Activated T-cell treated with anti-CD3 and anti-CD28 coated beads, Interleukin-2, amount 50 U/mL, for 72 hours (primary cell): ENCODE results near the gene DYRK1B. TPM values are rescaled to one million over a fixed set of nuclear protein-coding genes. Genes with fewer than 3 reads are reported as not detected.

Source experiments
- ATAC-seq, 2 donors: fragments of 150-1000 bp; cut with Tn5 transposase; replicated peaks in 1 of 2; 2 replicates each; pipeline ENCODE4 v1.10.0; 2021; ENCODE audit warnings: moderate library complexity in 2 of 2, mild to moderate bottlenecking in 1 of 2
- DNase-seq, 2 donors: peaks; one replicate each; pipeline ENCODE4 v3.0.0; 2021 to 2022; ENCODE audit warnings: mixed read lengths in 1 of 2
- H3K27ac Mint-ChIP-seq: one replicate; pipeline ENCODE4 v1.8.0; 2022; ENCODE audit warnings: mild to moderate bottlenecking, moderate library complexity, mixed read lengths
- H3K27me3 Mint-ChIP-seq: one replicate; pipeline ENCODE4 v1.8.0; 2022; ENCODE audit warnings: low read depth, mixed read lengths
- H3K36me3 Mint-ChIP-seq, 2 donors: one replicate each; pipeline ENCODE4 v1.8.0; 2022; ENCODE audit warnings: mixed read lengths in 2 of 2, mild to moderate bottlenecking in 1 of 2; ENCODE audit not compliant: insufficient read depth in 2 of 2
- H3K4me1 Mint-ChIP-seq: one replicate; pipeline ENCODE4 v1.8.0; 2022; ENCODE audit warnings: low read depth, mixed read lengths
- H3K4me3 Mint-ChIP-seq, 2 donors: one replicate each; pipeline ENCODE4 v1.8.0; 2022; ENCODE audit warnings: mild to moderate bottlenecking in 2 of 2, mixed read lengths in 2 of 2, moderate library complexity in 2 of 2
- H3K9me3 Mint-ChIP-seq, 2 donors: one replicate each; pipeline ENCODE4 v1.8.0; 2022; ENCODE audit warnings: mixed read lengths in 2 of 2
- total RNA-seq, 2 donors: library from RNA; stranded (reverse); gene quantifications; one replicate each; pipeline ENCODE4 v1.2.3, GENCODE V29; 2022

Gene DYRK1B
- total RNA-seq, 2 donors from 2014 or later: 6.1 to 7.0 TPM

GRCh38 chr19:39871886-39872866 lies 38.2 kb upstream of the DYRK1B start:
- no peaks in the 10 kb centered on the region for H3K27me3 Mint-ChIP-seq
- H3K27ac Mint-ChIP-seq: no peak overlapping the region
- H3K4me1 Mint-ChIP-seq: no peaks in the 10 kb centered on the region
- H3K4me3 Mint-ChIP-seq: no peak overlapping the region
- H3K9me3 Mint-ChIP-seq: no peaks in the 10 kb centered on the region
- H3K36me3 Mint-ChIP-seq: no peaks in the 10 kb centered on the region
- ATAC-seq (no peak), DNase-seq (no peak)

GRCh38 chr19:39871362-39871761 lies 37.4 kb upstream of the DYRK1B start:
- Mint-ChIP-seq H3K36me3 (no peaks in the 10 kb centered on the region), H3K4me3 (no peak overlapping the region), H3K4me1 (no peaks in the 10 kb centered on the region), H3K27me3 (no peaks in the 10 kb centered on the region), H3K9me3 (no peaks in the 10 kb centered on the region), H3K27ac (no peak overlapping the region)
- ATAC-seq (no peak), DNase-seq (no peak)

- no peak for ATAC-seq
- H3K27me3 Mint-ChIP-seq: no peaks in the 10 kb centered on the region
- H3K36me3 Mint-ChIP-seq: no peaks in the 10 kb centered on the region
- H3K4me1 Mint-ChIP-seq: no peaks in the 10 kb centered on the region
- no peak for DNase-seq
- H3K4me3 Mint-ChIP-seq: no peak overlapping the region
- H3K9me3 Mint-ChIP-seq: no peaks in the 10 kb centered on the region
- H3K27ac Mint-ChIP-seq: no peak overlapping the region
Observed at GRCh38 chr19:39870171-39870971, 36.4 kb upstream of the DYRK1B start.

- no peaks in the 10 kb centered on the region for H3K36me3 Mint-ChIP-seq
- H3K27ac Mint-ChIP-seq: no peak overlapping the region
- H3K9me3 Mint-ChIP-seq: no peaks in the 10 kb centered on the region
- no peak for DNase-seq
- H3K4me1 Mint-ChIP-seq: no peaks in the 10 kb centered on the region
- H3K27me3 Mint-ChIP-seq: no peaks in the 10 kb centered on the region
- no peak overlapping the region for H3K4me3 Mint-ChIP-seq
- no peak for ATAC-seq
Observed at GRCh38 chr19:39867952-39868351, 34.0 kb upstream of the DYRK1B start.

- DNase-seq: no peak
- Mint-ChIP-seq H3K4me3 (no peak overlapping the region), H3K27me3 (no peaks in the 10 kb centered on the region), H3K36me3 (no peaks in the 10 kb centered on the region), H3K4me1 (no peaks in the 10 kb centered on the region), H3K27ac (no peak overlapping the region), H3K9me3 (no peaks in the 10 kb centered on the region)
- ATAC-seq: no peak
Observed at GRCh38 chr19:39867133-39867532, 33.2 kb upstream of the DYRK1B start.

- no peaks in the 10 kb centered on the region for H3K4me1 Mint-ChIP-seq
- DNase-seq (no peak), ATAC-seq (no peak)
- H3K9me3 Mint-ChIP-seq: no peaks in the 10 kb centered on the region
- H3K36me3 Mint-ChIP-seq: no peaks in the 10 kb centered on the region
- H3K27ac Mint-ChIP-seq: peak overlapping the region; percentile 0
- H3K27me3 Mint-ChIP-seq: no peaks in the 10 kb centered on the region
- no peak overlapping the region for H3K4me3 Mint-ChIP-seq
Observed at GRCh38 chr19:39865953-39866352, 32.0 kb upstream of the DYRK1B start.

GRCh38 chr19:39865186-39865585 lies 31.2 kb upstream of the DYRK1B start:
- Mint-ChIP-seq H3K27ac (no peak overlapping the region), H3K9me3 (no peaks in the 10 kb centered on the region), H3K4me1 (no peaks in the 10 kb centered on the region), H3K27me3 (no peaks in the 10 kb centered on the region), H3K4me3 (no peak overlapping the region), H3K36me3 (no peaks in the 10 kb centered on the region)
- ATAC-seq (no peak), DNase-seq (no peak)

- H3K4me1 Mint-ChIP-seq: no peaks in the 10 kb centered on the region
- H3K4me3 Mint-ChIP-seq: no peak overlapping the region
- no peak for ATAC-seq
Observed at GRCh38 chr19:39864118-39864517, 30.2 kb upstream of the DYRK1B start.

GRCh38 chr19:39858541-39858940 lies 24.6 kb upstream of the DYRK1B start:
- no peaks in the 10 kb centered on the region for H3K4me1 Mint-ChIP-seq
- H3K4me3 Mint-ChIP-seq: no peak overlapping the region
- H3K27ac Mint-ChIP-seq: no peak overlapping the region
- DNase-seq (no peak), ATAC-seq (no peak)
- no peaks in the 10 kb centered on the region for H3K36me3 Mint-ChIP-seq
- no peaks in the 10 kb centered on the region for H3K9me3 Mint-ChIP-seq
- H3K27me3 Mint-ChIP-seq: no peaks in the 10 kb centered on the region

More at GRCh38 chr19:39864118-39864517, 30.2 kb upstream of the DYRK1B start:
- Mint-ChIP-seq H3K9me3 (no peaks in the 10 kb centered on the region), H3K27me3 (no peaks in the 10 kb centered on the region), H3K36me3 (no peaks in the 10 kb centered on the region), H3K27ac (no peak overlapping the region)
- no peak for DNase-seq

GRCh38 chr19:39852882-39853281 lies 18.9 kb upstream of the DYRK1B start:
- Mint-ChIP-seq H3K4me1 (no peaks in the 10 kb centered on the region), H3K9me3 (no peaks in the 10 kb centered on the region), H3K27ac (no peak overlapping the region), H3K36me3 (no peaks in the 10 kb centered on the region), H3K27me3 (no peaks in the 10 kb centered on the region), H3K4me3 (no peak overlapping the region)
- DNase-seq (no peak), ATAC-seq (no peak)

- Mint-ChIP-seq H3K4me3 (no peak overlapping the region), H3K9me3 (no peaks in the 10 kb centered on the region), H3K27ac (no peak overlapping the region), H3K36me3 (peaks cover 0 to under 1% of the 10 kb centered on the region in 2 donors), H3K27me3 (no peaks in the 10 kb centered on the region), H3K4me1 (peaks cover 10% of the 10 kb centered on the region)
- ATAC-seq (no peak), DNase-seq (no peak)
Observed at GRCh38 chr19:39850892-39851291, 16.9 kb upstream of the DYRK1B start.

- ATAC-seq (no peak), DNase-seq (no peak)
- Mint-ChIP-seq H3K36me3 (peaks cover 2 to 3% of the 10 kb centered on the region in 2 donors), H3K4me1 (peaks cover 28% of the 10 kb centered on the region), H3K4me3 (no peak overlapping the region), H3K9me3 (no peaks in the 10 kb centered on the region), H3K27ac (no peak overlapping the region), H3K27me3 (no peaks in the 10 kb centered on the region)
Observed at GRCh38 chr19:39848392-39848791, 14.4 kb upstream of the DYRK1B start.

- Mint-ChIP-seq H3K4me1 (peaks cover 37% of the 10 kb centered on the region), H3K4me3 (peak overlapping the region in 1 of 2 donors; percentile 79), H3K27me3 (no peaks in the 10 kb centered on the region), H3K9me3 (no peaks in the 10 kb centered on the region), H3K36me3 (peaks cover 3% of the 10 kb centered on the region in 2 donors), H3K27ac (no peak overlapping the region)
- DNase-seq: no peak
- no peak for ATAC-seq
Observed at GRCh38 chr19:39847525-39847924, 13.6 kb upstream of the DYRK1B start.
